ENCODE measurements around the gene SMPD2.
A peak's percentile ranks its signal among the peaks of the same experiment; 100 is the strongest.

Gene SMPD2, protein sequence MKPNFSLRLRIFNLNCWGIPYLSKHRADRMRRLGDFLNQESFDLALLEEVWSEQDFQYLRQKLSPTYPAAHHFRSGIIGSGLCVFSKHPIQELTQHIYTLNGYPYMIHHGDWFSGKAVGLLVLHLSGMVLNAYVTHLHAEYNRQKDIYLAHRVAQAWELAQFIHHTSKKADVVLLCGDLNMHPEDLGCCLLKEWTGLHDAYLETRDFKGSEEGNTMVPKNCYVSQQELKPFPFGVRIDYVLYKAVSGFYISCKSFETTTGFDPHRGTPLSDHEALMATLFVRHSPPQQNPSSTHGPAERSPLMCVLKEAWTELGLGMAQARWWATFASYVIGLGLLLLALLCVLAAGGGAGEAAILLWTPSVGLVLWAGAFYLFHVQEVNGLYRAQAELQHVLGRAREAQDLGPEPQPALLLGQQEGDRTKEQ

GRCh38 chr6:109440331-109441068, at the start of gene SMPD2, which contains the start of gene PPIL6:
TSS of gene SMPD2 (plus strand) at chr6:109440724. CDS start at chr6:109441122, 398 bp downstream.
TSS of gene PPIL6 (minus strand) at chr6:109440628. CDS start at chr6:109440590, 38 bp downstream.
- peak within 1 kb of the TSS; percentile 84 for H3K4me3 ChIP-seq (ENCODE audit: low read depth, low read length)

- H3K4me3 ChIP-seq (ENCODE audit: low read depth, low read length): no peak overlapping the region
Observed at GRCh38 chr6:109393157-109393885, 47.2 kb upstream of the SMPD2 start.

- H3K4me3 ChIP-seq (ENCODE audit: low read depth, low read length): no peak overlapping the region
Observed at GRCh38 chr6:109393886-109394281, 46.6 kb upstream of the SMPD2 start.

GRCh38 chr6:109396046-109396718, 44.3 kb upstream of the SMPD2 start:
- no peak overlapping the region for H3K4me3 ChIP-seq (ENCODE audit: low read depth, low read length)

DNA sequence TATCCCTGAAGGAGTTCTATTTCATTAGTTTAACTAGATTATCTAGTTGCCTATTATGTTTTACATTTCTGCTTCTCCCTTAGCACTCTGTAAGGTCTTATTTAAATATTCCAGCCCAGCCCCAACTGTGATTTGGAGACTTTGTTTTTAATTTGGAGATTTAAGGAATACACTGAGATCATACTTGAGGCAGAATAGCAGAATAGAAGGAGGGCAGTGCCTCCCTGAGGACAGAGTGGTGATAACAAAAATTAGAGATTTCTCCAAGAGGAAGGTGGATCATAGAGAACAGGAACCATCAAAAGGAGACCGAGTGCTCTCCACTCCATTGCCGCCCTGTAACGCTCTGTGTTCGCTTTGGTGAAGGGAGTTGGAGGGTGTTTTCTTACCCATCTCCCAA, 43.5 kb upstream of the SMPD2 start:
- no peak overlapping the region for H3K4me3 ChIP-seq (ENCODE audit: low read depth, low read length)

DNA sequence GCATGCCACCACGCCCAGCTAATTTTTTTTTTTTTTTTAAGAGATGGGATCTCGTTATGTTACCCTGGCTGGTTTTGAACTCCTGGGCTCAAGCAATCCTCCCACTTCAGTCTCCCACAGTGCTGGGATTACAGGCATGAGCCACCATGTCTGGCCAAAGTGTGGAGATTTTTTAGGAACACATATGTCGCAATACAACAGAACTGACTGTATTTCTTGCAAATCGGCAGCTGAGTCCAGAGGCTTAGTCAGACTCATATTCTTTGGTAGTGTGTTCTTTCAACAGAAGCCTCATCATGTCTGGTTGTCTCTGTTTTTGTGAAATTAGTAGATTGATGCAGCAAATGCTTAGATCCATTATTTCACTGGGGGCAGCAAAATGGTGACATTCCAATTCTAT, 34.3 kb upstream of the SMPD2 start:
- no peak overlapping the region for H3K4me3 ChIP-seq (ENCODE audit: low read depth, low read length)

GRCh38 chr6:109411034-109411433, 29.5 kb upstream of the SMPD2 start:
- no peak overlapping the region for H3K4me3 ChIP-seq (ENCODE audit: low read depth, low read length)

GRCh38 chr6:109417646-109418045, 22.9 kb upstream of the SMPD2 start:
- H3K4me3 ChIP-seq (ENCODE audit: low read depth, low read length): no peak overlapping the region

DNA sequence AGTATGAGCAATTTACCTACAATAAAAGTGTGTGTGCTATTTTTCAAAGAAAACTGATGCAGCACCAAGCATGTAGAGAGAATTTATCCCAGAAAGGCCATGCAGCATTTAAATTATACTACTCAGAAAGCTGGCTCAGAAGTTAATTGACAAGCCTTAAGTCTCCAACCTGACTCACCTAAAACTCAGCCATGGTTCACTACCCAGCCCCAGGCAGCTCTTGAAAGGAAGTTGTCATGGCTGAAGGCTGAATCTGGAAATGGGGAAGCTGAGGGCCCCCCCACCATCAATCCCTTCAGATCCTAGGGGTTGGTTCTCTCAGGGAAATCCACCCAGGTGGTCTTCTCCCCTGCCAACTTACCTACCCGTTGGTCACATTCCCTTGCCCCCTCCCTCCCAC, 19.8 kb upstream of the SMPD2 start:
- H3K4me3 ChIP-seq (ENCODE audit: low read depth, low read length): no peak overlapping the region

DNA sequence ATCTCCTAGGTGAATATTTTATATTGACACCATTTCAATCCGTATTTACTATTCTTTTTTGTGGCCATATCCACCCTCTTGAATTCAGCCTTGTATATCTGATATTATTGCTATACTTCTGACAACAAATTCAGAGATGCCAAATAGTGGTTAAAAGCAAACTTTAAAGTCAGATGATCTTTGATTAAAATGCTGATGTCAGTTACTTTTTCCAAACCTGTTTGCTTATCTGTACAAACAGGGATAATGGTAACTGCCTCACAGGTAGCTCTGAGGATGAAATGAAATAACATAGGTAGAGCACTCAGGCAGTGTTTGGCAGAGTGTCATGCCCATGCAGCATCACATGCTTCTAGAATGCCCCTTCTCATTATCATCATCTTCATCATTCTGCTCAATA, 19.3 kb upstream of the SMPD2 start:
- H3K4me3 ChIP-seq (ENCODE audit: low read depth, low read length): no peak overlapping the region

DNA sequence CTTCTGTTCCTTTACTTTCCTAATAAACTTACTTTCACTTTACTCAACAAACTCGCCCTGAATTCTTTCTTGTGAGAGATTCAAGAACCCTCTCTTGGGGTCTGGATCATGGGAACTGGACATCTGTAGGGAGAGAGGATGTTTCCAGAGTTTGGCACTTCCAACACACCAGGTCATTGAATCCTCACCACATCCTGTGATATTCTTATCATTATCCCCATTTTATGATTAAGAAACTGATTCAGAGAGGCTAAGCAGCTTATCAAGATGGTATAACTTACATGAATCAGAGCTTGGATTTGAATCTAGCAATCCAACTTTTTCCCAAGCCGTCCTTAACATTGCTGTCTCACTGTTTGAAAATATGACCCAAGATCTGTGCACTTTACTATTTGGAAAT, 15.6 kb upstream of the SMPD2 start:
- no peak overlapping the region for H3K4me3 ChIP-seq (ENCODE audit: low read depth, low read length)

DNA sequence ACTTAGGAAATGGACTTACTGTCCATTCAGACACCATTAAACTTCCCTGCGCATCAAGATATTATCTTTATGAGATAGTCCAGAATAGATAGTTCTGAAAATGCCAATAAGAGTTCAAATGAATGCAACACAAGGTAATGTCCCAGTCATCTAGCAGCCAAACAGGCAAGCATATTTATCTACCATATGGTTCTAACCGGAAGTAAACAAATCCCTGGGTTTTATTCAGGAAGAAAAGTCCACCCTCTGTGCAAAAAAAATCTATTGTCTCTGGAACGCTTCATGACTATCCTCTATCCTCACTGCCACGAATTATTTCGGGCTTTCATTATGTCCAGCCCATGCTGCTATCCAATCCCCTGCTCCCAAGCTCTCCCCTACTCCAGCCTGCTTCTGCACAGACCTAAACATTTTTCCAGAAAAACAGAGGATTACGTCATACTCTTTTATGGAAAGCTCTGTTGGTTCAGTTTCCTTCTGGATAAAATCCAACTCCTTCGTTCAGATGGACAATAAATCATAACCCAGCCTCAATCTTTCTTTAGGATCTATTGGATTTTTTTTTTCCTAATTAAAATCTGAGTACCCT, 11.5 kb upstream of the SMPD2 start:
- no peak overlapping the region for H3K4me3 ChIP-seq (ENCODE audit: low read depth, low read length)

- no peak overlapping the region for H3K4me3 ChIP-seq (ENCODE audit: low read depth, low read length)
Observed at GRCh38 chr6:109429496-109429895, 11.0 kb upstream of the SMPD2 start.

DNA sequence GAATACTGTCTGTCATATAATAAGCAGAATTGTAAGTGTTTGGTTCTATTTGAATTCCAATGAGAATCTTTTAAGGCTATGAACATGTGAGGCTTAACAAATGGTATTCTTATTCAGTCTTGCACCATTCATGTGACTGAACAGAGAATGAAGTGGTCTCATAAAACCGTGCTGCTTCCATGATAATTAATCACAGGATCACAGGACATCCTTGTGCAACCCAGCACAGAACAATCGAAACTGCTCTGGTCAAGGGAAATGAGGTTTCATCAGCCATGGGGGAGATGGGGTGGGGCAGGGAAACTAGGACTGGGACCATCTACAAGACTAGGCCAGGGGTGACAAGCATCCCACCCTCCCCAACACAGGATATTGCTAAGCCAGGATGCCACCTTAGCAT, 6.1 kb upstream of the SMPD2 start:
- H3K4me3 ChIP-seq (ENCODE audit: low read depth, low read length): no peak overlapping the region

DNA sequence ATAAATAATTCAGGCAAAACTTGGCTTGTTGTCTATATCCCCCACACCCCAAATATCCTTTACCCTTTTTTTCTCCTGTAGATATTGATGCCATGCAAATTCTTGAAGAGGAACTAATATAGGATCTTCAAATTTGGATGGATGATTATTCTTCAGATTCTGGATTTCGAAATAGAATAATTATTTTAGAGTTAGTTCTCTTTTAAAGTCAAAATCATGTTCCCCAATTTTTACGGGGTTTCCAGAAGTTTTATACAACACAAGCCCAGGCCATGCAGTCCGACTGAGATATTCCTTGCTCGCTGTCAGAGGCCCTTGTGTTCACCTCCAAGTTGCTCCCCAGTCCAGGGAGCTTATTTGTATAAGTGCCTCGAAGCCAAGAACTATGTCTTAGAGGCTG, 4.5 kb upstream of the SMPD2 start:
- H3K4me3 ChIP-seq (ENCODE audit: low read depth, low read length): no peak overlapping the region

DNA sequence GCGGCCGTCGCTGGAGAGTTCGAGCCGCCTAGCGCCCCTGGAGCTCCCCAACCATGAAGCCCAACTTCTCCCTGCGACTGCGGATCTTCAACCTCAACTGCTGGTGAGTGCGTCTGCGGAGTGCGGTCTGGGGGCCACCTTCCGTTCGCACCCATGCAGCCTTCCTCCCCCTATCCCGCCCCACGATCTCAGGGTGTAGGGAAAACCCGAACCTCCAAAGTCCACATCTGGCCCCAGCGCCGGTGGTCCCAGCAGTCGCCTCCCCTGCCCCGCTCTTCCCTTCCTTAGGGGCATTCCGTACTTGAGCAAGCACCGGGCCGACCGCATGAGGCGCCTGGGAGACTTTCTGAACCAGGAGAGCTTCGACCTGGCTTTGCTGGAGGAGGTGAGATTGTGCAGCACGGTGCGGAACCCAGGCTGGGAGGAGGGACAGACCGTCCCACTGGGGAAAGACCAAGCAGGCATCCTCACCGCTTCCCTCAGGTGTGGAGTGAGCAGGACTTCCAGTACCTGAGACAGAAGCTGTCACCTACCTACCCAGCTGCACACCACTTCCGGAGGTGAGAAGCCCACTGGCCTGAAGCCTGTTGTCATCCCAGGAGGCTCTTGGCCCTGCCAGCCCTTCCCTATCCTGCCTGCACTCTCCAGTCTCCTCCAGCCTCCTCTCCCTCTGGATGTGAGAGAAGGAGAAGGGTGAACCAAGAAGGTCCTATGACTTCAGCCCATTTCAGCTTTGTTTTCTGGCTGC, 719 bp downstream of the SMPD2 start:
- peak overlapping the region; percentile 84 for H3K4me3 ChIP-seq (ENCODE audit: low read depth, low read length)

DNA sequence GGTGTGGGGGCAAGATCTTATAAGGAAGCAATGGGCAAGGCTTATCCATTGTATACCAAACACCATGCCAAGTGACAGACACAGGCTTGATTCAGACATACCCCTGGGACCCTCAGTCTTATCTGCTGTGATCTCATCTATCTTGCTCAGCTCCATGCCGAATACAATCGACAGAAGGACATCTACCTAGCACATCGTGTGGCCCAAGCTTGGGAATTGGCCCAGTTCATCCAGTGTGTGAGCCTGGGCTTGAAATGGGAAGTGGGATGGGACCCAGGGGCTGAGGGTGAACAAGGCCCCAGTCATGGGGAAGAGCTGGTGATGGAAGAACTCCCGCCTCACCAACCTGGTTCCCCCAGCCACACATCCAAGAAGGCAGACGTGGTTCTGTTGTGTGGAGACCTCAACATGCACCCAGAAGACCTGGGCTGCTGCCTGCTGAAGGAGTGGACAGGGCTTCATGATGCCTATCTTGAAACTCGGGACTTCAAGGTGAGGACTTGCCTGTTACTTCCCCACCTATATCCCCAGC, 1.9 kb downstream of the SMPD2 start:
- H3K4me3 ChIP-seq (ENCODE audit: low read depth, low read length): no peak overlapping the region

DNA sequence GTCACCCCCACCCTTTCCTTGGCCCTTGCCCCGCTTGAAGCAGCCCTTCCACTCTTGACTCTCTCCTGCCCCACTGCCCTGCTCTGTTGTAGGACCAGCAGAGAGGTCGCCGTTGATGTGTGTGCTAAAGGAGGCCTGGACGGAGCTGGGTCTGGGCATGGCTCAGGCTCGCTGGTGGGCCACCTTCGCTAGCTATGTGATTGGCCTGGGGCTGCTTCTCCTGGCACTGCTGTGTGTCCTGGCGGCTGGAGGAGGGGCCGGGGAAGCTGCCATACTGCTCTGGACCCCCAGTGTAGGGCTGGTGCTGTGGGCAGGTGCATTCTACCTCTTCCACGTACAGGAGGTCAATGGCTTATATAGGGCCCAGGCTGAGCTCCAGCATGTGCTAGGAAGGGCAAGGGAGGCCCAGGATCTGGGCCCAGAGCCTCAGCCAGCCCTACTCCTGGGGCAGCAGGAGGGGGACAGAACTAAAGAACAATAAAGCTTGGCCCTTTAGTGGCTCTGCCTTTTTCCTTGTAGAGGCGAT, 3.0 kb downstream of the SMPD2 start:
- H3K4me3 ChIP-seq (ENCODE audit: low read depth, low read length): no peak overlapping the region

- H3K4me3 ChIP-seq (ENCODE audit: low read depth, low read length): no peak overlapping the region
Observed at GRCh38 chr6:109445382-109445781, 4.9 kb downstream of the SMPD2 start.
